Endothelial cell of umbilical vein (primary cell): ENCODE results near the gene METTL1. TPM values are rescaled to one million over a fixed set of nuclear protein-coding genes. Genes with fewer than 3 reads are reported as not detected.
A peak's percentile ranks its signal among the peaks of the same experiment; 100 is the strongest.

Experiments used
- BruUV-seq: library from RNA; stranded (reverse); fragments of 400-500 nt; replicated peaks from 2 replicates; lab custom pipeline; 2021; lab: Mats Ljungman, UMichigan
- CTCF ChIA-PET: fragments of 300-600, 350-600 bp; sonication (Branson Sonifier 250); formaldehyde crosslinking; loops from one replicate; lab custom pipeline; 2021; ENCODE audit warnings: antibody characterized with exemption, inconsistent platforms; lab: Charles Lee
- POLR2A ChIA-PET: fragments of 300-600, 350-600 bp; sonication (Branson Sonifier 250); formaldehyde crosslinking; loops from one replicate; lab custom pipeline; 2021; ENCODE audit warnings: antibody characterized with exemption, inconsistent platforms; lab: Charles Lee
- DNase-seq: peaks from one replicate; pipeline ENCODE4 v3.0.0-alpha.2; 2011; ENCODE audit warnings: low read depth, low spot score
- FAIRE-seq: peaks from 2 replicates; lab custom pipeline; 2011; peaks lifted over from hg19 to GRCh38; lab: Jason Lieb, UNC
- H2AFZ ChIP-seq: 2 replicates; pipeline ENCODE4 v1.6.0; 2012; ENCODE audit warnings: low read depth, low read length, control low read depth, inconsistent platforms
- H3K27ac ChIP-seq: 2 replicates; pipeline ENCODE4 v1.5.1; 2011; ENCODE audit warnings: low read depth, mild to moderate bottlenecking, control low read depth, low read length, moderate library complexity; ENCODE audit not compliant: insufficient read depth
- H3K27me3 ChIP-seq, 2 experiments: 2 replicates each; pipeline versions ENCODE4 v1.6.0 to v1.6.1; 2011; ENCODE audit warnings: low read length in 2 of 2, mixed read lengths in 1 of 2; ENCODE audit not compliant: control insufficient read depth in 2 of 2, insufficient read depth in 2 of 2
- H3K36me3 ChIP-seq, 2 experiments: 2 replicates in 1 of 2; 3 replicates in 1 of 2; pipeline ENCODE4 v1.5.1; 2011; ENCODE audit warnings: low read length in 2 of 2, mild to moderate bottlenecking in 1 of 2, moderate library complexity in 1 of 2; ENCODE audit not compliant: control insufficient read depth in 2 of 2, insufficient read depth in 2 of 2; ENCODE audit errors: extremely low read depth in 1 of 2
- H3K4me1 ChIP-seq: 3 replicates; pipeline ENCODE4 v1.5.1; 2011; ENCODE audit warnings: mild to moderate bottlenecking, low read length; ENCODE audit not compliant: control insufficient read depth, insufficient read depth; ENCODE audit errors: extremely low read depth
- H3K4me2 ChIP-seq: 2 replicates; pipeline ENCODE4 v1.6.1; 2011; ENCODE audit warnings: low read length, control low read depth, mixed read lengths; ENCODE audit not compliant: insufficient read depth
- H3K4me3 ChIP-seq, 3 experiments: fragments of 200-600 bp in 1 of 3; sonication (generic), shearing (Covaris generic) in 1 of 3; replicated peaks in 1 of 3; 2 replicates each; pipeline ENCODE4 v1.5.1; 2011 to 2016; ENCODE audit warnings: control low read depth in 3 of 3, low read length in 3 of 3, mild to moderate bottlenecking in 2 of 3, inconsistent platforms in 1 of 3, low read depth in 1 of 3, moderate library complexity in 1 of 3; ENCODE audit not compliant: insufficient read depth in 1 of 3
- H3K79me2 ChIP-seq: 2 replicates; pipeline ENCODE4 v1.6.0; 2012; ENCODE audit warnings: low read length, inconsistent platforms; ENCODE audit not compliant: control insufficient read depth, insufficient read depth
- H3K9ac ChIP-seq: replicated peaks from 2 replicates; pipeline ENCODE3; 2011; ENCODE audit warnings: low read length, control low read depth; ENCODE audit not compliant: insufficient read depth; ENCODE audit errors: extremely low read depth
- H3K9me1 ChIP-seq: replicated peaks from 3 replicates; pipeline ENCODE4 v1.6.0; 2011; ENCODE audit warnings: mild to moderate bottlenecking, low read length; ENCODE audit not compliant: control insufficient read depth, insufficient read depth; ENCODE audit errors: extremely low read depth
- H3K9me3 ChIP-seq: replicated peaks from 2 replicates; pipeline ENCODE4 v1.5.1; 2012; ENCODE audit warnings: low read length, inconsistent platforms; ENCODE audit not compliant: control insufficient read depth, insufficient read depth
- H4K20me1 ChIP-seq: replicated peaks from 2 replicates; pipeline ENCODE3; 2011; ENCODE audit warnings: mild to moderate bottlenecking, low read length; ENCODE audit not compliant: control insufficient read depth, insufficient read depth; ENCODE audit errors: extremely low read depth
- EZH2 ChIP-seq: IDR thresholded peaks from 2 replicates; pipeline ENCODE4 v1.6.1; 2012; ENCODE audit warnings: borderline replicate concordance, low read depth, mild to moderate bottlenecking, moderate library complexity, low read length, inconsistent platforms; ENCODE audit not compliant: severe bottlenecking
- FOS ChIP-seq: IDR thresholded peaks from 2 replicates; pipeline ENCODE4 v1.6.1; 2011; ENCODE audit warnings: mild to moderate bottlenecking, low read length, moderate library complexity, borderline replicate concordance; ENCODE audit not compliant: insufficient read depth
- GATA2 ChIP-seq: IDR thresholded peaks from 2 replicates; pipeline ENCODE4 v1.7.0; 2011; ENCODE audit warnings: low read depth, mild to moderate bottlenecking, moderate library complexity, mixed read lengths, low read length; ENCODE audit not compliant: insufficient read length, insufficient read depth
- JUN ChIP-seq: IDR thresholded peaks from 2 replicates; pipeline ENCODE4 v1.6.1; 2011; ENCODE audit warnings: borderline replicate concordance, low read depth; ENCODE audit not compliant: insufficient read length, insufficient read depth
- MYC ChIP-seq: IDR thresholded peaks from one replicate; pipeline ENCODE4 v1.6.1; 2011; ENCODE audit warnings: mild to moderate bottlenecking, low read depth, low read length
- POLR2A ChIP-seq: IDR thresholded peaks from 2 replicates; pipeline ENCODE4 v1.6.1; 2012; ENCODE audit warnings: low read depth, mild to moderate bottlenecking, control low read depth, low read length
- POLR2AphosphoS5 ChIP-seq: IDR thresholded peaks from 2 replicates; pipeline ENCODE4 v1.6.1; 2012; ENCODE audit warnings: low read depth, mild to moderate bottlenecking, control low read depth, low read length, moderate library complexity; ENCODE audit not compliant: insufficient read depth
- dilution Hi-C: fragments of 300-500 bp; cut with MboI; formaldehyde crosslinking; loops from one replicate; pipeline ENCODE4 v1.15.0; 2019; ENCODE audit warnings: low sequenced_read_pairs; ENCODE audit not compliant: extremely low pct_ligation_motif_present
- intact Hi-C: fragments of 100-400 bp; cut with micrococcal nuclease; formaldehyde crosslinking; loops from one replicate; pipeline ENCODE4 v1.10.0; 2022
- polyA plus RNA-seq, 4 experiments: library from polyadenylated mRNA; depleted of rRNA in 3 of 4; stranded (reverse) in 3 of 4; unstranded in 1 of 4; fragments of >200 nt; gene quantifications; 2 replicates each; pipeline versions ENCODE4 v1.2.1 to v1.2.3, GENCODE V29; 2011 to 2012; ENCODE audit warnings: missing spikeins in 1 of 4
- total RNA-seq: library from RNA; stranded (reverse); gene quantifications from 2 replicates; pipeline ENCODE4 v1.2.3, GENCODE V29; 2021
- TF ChIP-seq, protein P1 (sequence below), 2 donors: IDR thresholded peaks; 1 replicate in 1 of 2; 2 replicates in 1 of 2; pipeline ENCODE4 v1.5.1; 2011; ENCODE audit warnings: low read length in 2 of 2, mild to moderate bottlenecking in 2 of 2, moderate library complexity in 2 of 2, control low read depth in 1 of 2, inconsistent platforms in 1 of 2, low read depth in 1 of 2; ENCODE audit not compliant: insufficient read depth in 1 of 2; ENCODE audit errors: extremely low read depth in 1 of 2
- TF ChIP-seq, protein P2 (sequence below): IDR thresholded peaks from 2 replicates; pipeline ENCODE4 v1.6.1; 2011; ENCODE audit not compliant: insufficient read depth, insufficient read length

The METTL1 gene
- total and polyA plus RNA-seq, 2 donors (not counting 3 experiments of a cell fraction or from before 2014, with no cell fraction given), result 23.6 to 24.3 TPM

- Histone ChIP-seq H3K9me1 (no peaks in the 10 kb centered on the region), H3K9me3 (no peaks in the 10 kb centered on the region), H2AFZ (peak overlapping the region; percentile 56), H3K4me2 (peak overlapping the region; percentile 54), H3K79me2 (no peaks in the 10 kb centered on the region), H3K27me3 (peaks cover 0 to 3% of the 10 kb centered on the region in 2 experiments), H3K36me3 (no peaks in the 10 kb centered on the region), H3K4me3 (peak overlapping the region in 1 of 3 experiments; percentile 10), H3K9ac (no peak overlapping the region), H4K20me1 (no peaks in the 10 kb centered on the region), H3K27ac (no peak overlapping the region), H3K4me1 (peaks cover 7% of the 10 kb centered on the region)
- TF ChIP-seq EZH2 (no peak), FOS (no peak)
- FAIRE-seq, result no peak
- BruUV-seq, result no TSS peak
- CTCF ChIA-PET, result interaction anchor here (0.7 to 4.6 kb wide), 18 partner anchors 9 to 143 kb away, joined by 3 to 48 read pairs (median 6); partner anchors contain the start of genes AGAP2, ARHGEF25, CDK4 and CYP27B1
- dilution Hi-C loops, result no loop called here
- no peak for DNase-seq
- POLR2A ChIA-PET, result interaction anchor here (0.6 kb wide), 1 partner anchor 30 kb away, joined by 3 read pairs; no protein-coding TSS in a partner anchor
- intact Hi-C loops, result loop anchor here (1.0 kb wide), 4 partner anchors 26 to 180 kb away; partner anchors contain the start of genes CDK4, EEF1AKMT3, METTL1 and OS9
Measured at GRCh38 chr12:57725851-57726150, 46.1 kb downstream of the METTL1 start.

GRCh38 chr12:57724936-57725740 lies 46.8 kb downstream of the METTL1 start:
- peaks cover 7% of the 10 kb centered on the region for H3K4me1 ChIP-seq
- peaks cover 0 to 3% of the 10 kb centered on the region in 2 experiments for H3K27me3 ChIP-seq
- no peak overlapping the region for H3K4me2 ChIP-seq
- no TSS peak for BruUV-seq
- H3K4me3 ChIP-seq, result no peak overlapping the region
- no peak overlapping the region for H3K27ac ChIP-seq
- ChIA-PET CTCF (interaction anchor here (1.0 to 4.6 kb wide), 14 partner anchors 11 to 114 kb away, joined by 3 to 48 read pairs (median 8); partner anchors contain the start of genes AGAP2, ARHGEF25, CDK4 and CYP27B1), POLR2A (no interaction called here)
- TF ChIP-seq EZH2 (no peak), MYC (no peak), JUN (no peak), POLR2AphosphoS5 (no peak), POLR2A (no peak), FOS (no peak), GATA2 (no peak)
- TF ChIP-seq, protein P1, sequence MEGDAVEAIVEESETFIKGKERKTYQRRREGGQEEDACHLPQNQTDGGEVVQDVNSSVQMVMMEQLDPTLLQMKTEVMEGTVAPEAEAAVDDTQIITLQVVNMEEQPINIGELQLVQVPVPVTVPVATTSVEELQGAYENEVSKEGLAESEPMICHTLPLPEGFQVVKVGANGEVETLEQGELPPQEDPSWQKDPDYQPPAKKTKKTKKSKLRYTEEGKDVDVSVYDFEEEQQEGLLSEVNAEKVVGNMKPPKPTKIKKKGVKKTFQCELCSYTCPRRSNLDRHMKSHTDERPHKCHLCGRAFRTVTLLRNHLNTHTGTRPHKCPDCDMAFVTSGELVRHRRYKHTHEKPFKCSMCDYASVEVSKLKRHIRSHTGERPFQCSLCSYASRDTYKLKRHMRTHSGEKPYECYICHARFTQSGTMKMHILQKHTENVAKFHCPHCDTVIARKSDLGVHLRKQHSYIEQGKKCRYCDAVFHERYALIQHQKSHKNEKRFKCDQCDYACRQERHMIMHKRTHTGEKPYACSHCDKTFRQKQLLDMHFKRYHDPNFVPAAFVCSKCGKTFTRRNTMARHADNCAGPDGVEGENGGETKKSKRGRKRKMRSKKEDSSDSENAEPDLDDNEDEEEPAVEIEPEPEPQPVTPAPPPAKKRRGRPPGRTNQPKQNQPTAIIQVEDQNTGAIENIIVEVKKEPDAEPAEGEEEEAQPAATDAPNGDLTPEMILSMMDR (IDR thresholded peaks at IDR 0.05; ENCODE audit: extremely low read depth in 1 of 2, insufficient read depth in 1 of 2, low read depth in 1 of 2, low read length in 2 of 2), result no peak
- TF ChIP-seq, protein P2, sequence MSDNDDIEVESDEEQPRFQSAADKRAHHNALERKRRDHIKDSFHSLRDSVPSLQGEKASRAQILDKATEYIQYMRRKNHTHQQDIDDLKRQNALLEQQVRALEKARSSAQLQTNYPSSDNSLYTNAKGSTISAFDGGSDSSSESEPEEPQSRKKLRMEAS, result no peak
- no peaks in the 10 kb centered on the region for H3K9me1 ChIP-seq
- H3K9ac ChIP-seq, result no peak overlapping the region
- no peak for DNase-seq
- no peaks in the 10 kb centered on the region for H3K79me2 ChIP-seq
- no peak for FAIRE-seq
- H4K20me1 ChIP-seq, result no peaks in the 10 kb centered on the region
- dilution Hi-C loops, result no loop called here
- intact Hi-C loops, result no loop called here
- H2AFZ ChIP-seq, result no peak overlapping the region
- H3K9me3 ChIP-seq, result no peaks in the 10 kb centered on the region
- peaks cover 0 to 3% of the 10 kb centered on the region in 2 experiments for H3K36me3 ChIP-seq
